Mucosa of rectum (tissue), 2 donors: ENCODE data around the gene ZNF467.

Experiments
- H3K27ac ChIP-seq, 2 donors: one replicate each; pipeline ENCODE4 v1.7.0; 2013; ENCODE audit warnings: inconsistent platforms in 2 of 2, low read depth in 2 of 2, low read length in 2 of 2
- H3K27me3 ChIP-seq, 2 donors: one replicate each; pipeline ENCODE4 v1.7.0; 2013; ENCODE audit warnings: low read length in 2 of 2; ENCODE audit not compliant: control insufficient read depth in 2 of 2, insufficient read depth in 2 of 2
- H3K36me3 ChIP-seq, 2 donors: one replicate each; pipeline ENCODE4 v1.7.0; 2013; ENCODE audit warnings: low read length in 2 of 2; ENCODE audit not compliant: control insufficient read depth in 2 of 2, insufficient read depth in 2 of 2
- H3K4me1 ChIP-seq, 2 donors: one replicate each; pipeline ENCODE4 v1.7.0; 2013; ENCODE audit warnings: low read length in 2 of 2, mild to moderate bottlenecking in 1 of 2; ENCODE audit not compliant: control insufficient read depth in 2 of 2, insufficient read depth in 2 of 2
- H3K4me3 ChIP-seq, 2 donors: one replicate each; pipeline ENCODE4 v1.7.0; 2013; ENCODE audit warnings: low read length in 2 of 2
- H3K9ac ChIP-seq, 2 donors: one replicate each; pipeline ENCODE4 v1.7.0; 2013; ENCODE audit warnings: low read length in 2 of 2, low read depth in 1 of 2, mild to moderate bottlenecking in 1 of 2
- H3K9me3 ChIP-seq, 2 donors: one replicate each; pipeline ENCODE4 v1.7.0; 2013; ENCODE audit warnings: low read length in 2 of 2; ENCODE audit not compliant: control insufficient read depth in 2 of 2
- donor health status: healthy.
- donor health status: Normal muscosa, but diverticular disease.

Gene ZNF467

DNA sequence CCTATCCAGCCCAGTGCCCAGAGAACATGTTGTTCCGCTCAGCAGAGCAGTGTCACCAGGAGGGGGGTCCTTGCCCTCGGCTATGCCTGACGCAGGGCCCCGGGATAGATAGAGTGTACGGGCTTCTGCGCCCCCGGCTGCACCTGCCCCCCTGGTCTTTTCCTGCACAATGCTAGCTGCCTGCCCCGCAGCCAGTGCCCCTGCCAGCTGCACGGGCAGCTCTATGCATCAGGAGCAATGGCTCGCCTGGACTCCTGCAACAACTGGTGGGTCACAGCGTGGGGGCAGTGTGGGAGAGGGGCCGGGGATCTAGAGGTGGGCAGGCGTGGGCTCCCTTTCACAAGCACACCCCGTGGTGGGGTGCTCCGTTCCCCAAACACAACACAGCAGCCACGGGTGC is 33.3 kb upstream of the ZNF467 start:
- no peaks in the 10 kb centered on the region for H3K9me3 ChIP-seq
- H3K4me3 ChIP-seq = no peak overlapping the region
- no peak overlapping the region for H3K27ac ChIP-seq
- no peaks in the 10 kb centered on the region for H3K4me1 ChIP-seq
- no peak overlapping the region for H3K9ac ChIP-seq
- no peaks in the 10 kb centered on the region for H3K27me3 ChIP-seq
- H3K36me3 ChIP-seq = no peaks in the 10 kb centered on the region

DNA sequence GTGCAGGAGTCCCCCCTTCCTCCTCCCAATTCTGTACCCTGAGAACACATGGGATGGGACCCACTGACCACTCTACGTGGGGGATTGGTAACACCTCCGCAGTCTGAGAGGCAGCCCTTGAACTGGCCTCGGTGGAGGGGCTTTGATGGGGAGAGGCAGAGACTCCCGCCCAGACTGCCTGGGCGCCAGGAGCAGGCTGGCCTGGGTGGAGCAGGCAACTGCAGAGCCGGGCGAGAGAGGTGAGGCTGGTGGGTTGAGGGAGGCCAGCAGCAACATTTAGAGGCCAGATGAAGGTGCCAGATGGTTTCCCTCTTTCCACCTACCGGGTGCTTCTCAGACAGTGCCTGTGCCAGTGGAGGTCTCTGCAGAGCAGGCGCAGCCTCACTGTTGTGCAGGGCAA is 30.7 kb upstream of the ZNF467 start:
- H3K27me3 ChIP-seq = no peaks in the 10 kb centered on the region
- H3K4me1 ChIP-seq = no peaks in the 10 kb centered on the region
- H3K27ac ChIP-seq = no peak overlapping the region
- H3K9me3 ChIP-seq = no peaks in the 10 kb centered on the region
- no peak overlapping the region for H3K4me3 ChIP-seq
- no peaks in the 10 kb centered on the region for H3K36me3 ChIP-seq
- H3K9ac ChIP-seq = no peak overlapping the region

DNA sequence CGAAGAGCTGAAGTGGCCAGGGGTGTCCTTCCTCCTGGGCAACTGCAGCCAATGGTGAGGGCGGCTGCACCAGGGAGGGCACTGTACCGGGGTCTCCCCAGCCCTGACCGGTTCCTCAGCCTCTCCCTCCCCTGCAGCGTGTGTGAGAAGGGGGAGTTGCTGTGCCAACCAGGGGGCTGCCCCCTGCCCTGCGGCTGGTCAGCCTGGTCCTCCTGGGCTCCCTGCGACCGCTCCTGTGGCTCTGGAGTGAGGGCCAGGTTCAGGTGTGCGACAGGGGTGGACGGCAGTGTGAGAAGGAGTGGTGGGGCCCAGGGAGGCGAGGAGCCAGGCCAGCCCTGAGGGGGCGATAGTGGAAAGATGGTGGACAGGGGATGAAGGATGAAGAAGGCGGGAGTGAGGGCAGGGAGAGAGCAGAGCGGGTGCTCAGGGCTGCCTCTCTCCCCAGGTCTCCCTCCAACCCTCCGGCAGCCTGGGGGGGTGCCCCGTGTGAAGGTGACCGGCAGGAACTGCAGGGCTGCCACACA is 30.2 kb upstream of the ZNF467 start:
- Histone ChIP-seq H3K9me3 (no peaks in the 10 kb centered on the region), H3K36me3 (no peaks in the 10 kb centered on the region), H3K4me3 (no peak overlapping the region), H3K27me3 (no peaks in the 10 kb centered on the region), H3K9ac (no peak overlapping the region), H3K27ac (no peak overlapping the region), H3K4me1 (no peaks in the 10 kb centered on the region)

- no peaks in the 10 kb centered on the region for H3K9me3 ChIP-seq
- no peak overlapping the region for H3K4me3 ChIP-seq
- H3K4me1 ChIP-seq = no peaks in the 10 kb centered on the region
- H3K27me3 ChIP-seq = no peaks in the 10 kb centered on the region
- H3K9ac ChIP-seq = no peak overlapping the region
- H3K27ac ChIP-seq = no peak overlapping the region
- no peaks in the 10 kb centered on the region for H3K36me3 ChIP-seq
These were observed 29.6 kb upstream of the ZNF467 start for GRCh38 chr7:149802966-149803365.

GRCh38 chr7:149801816-149802215 is 28.4 kb upstream of the ZNF467 start:
- Histone ChIP-seq H3K27me3 (no peaks in the 10 kb centered on the region), H3K27ac (no peak overlapping the region), H3K36me3 (no peaks in the 10 kb centered on the region), H3K9ac (no peak overlapping the region), H3K4me1 (no peaks in the 10 kb centered on the region), H3K9me3 (no peaks in the 10 kb centered on the region), H3K4me3 (no peak overlapping the region)

- H3K27ac ChIP-seq = no peak overlapping the region
- no peaks in the 10 kb centered on the region for H3K4me1 ChIP-seq
- no peak overlapping the region for H3K4me3 ChIP-seq
- H3K27me3 ChIP-seq = no peaks in the 10 kb centered on the region
- no peak overlapping the region for H3K9ac ChIP-seq
- no peaks in the 10 kb centered on the region for H3K36me3 ChIP-seq
- no peaks in the 10 kb centered on the region for H3K9me3 ChIP-seq
These were observed 27.7 kb upstream of the ZNF467 start for GRCh38 chr7:149801002-149801566.

GRCh38 chr7:149800169-149800555 is 26.8 kb upstream of the ZNF467 start:
- Histone ChIP-seq H3K9me3 (no peaks in the 10 kb centered on the region), H3K27ac (no peak overlapping the region), H3K9ac (no peak overlapping the region), H3K36me3 (no peaks in the 10 kb centered on the region), H3K27me3 (no peaks in the 10 kb centered on the region), H3K4me3 (no peak overlapping the region), H3K4me1 (no peaks in the 10 kb centered on the region)

DNA sequence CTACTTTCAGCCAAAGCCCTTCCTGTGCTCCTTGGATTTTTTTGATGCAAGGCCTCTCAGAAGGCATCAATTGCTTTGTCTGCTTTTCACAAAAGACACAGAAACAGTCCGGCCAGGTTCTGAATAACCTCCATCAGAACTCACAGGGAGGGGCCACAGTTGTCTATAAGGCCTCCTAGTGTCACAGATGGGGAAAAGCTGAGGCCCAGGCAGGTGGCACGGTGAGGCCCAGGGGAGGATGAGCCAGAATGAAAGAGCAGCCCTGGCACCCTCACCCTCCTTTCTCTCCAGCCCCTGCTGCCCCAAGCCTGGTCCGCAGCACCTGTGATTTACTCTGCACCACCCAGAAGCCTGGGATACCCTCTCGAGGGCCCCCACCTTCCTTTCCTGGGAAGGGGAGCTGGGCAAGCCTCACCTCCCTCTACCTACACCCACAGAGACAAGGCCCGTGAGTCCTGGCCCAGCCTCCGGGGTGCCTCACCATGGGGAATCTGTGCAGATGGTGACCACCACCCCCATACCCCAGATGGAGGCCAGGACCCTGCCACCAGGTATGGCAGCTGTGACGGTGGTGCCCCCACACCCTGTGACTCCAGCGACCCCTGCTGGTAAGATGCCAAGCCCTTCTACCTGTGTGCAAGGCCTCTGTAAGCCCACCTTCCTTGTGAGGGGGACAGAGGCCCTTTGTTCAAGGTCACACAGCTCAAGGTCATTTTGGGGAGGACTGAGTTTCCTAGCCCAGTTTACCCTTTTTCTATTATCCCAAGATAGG is 26.2 kb upstream of the ZNF467 start:
- H3K4me1 ChIP-seq = no peaks in the 10 kb centered on the region
- no peaks in the 10 kb centered on the region for H3K36me3 ChIP-seq
- no peak overlapping the region for H3K9ac ChIP-seq
- no peaks in the 10 kb centered on the region for H3K27me3 ChIP-seq
- H3K4me3 ChIP-seq = no peak overlapping the region
- no peak overlapping the region for H3K27ac ChIP-seq
- H3K9me3 ChIP-seq = no peaks in the 10 kb centered on the region

- Histone ChIP-seq H3K4me3 (no peak overlapping the region), H3K27me3 (no peaks in the 10 kb centered on the region), H3K9ac (no peak overlapping the region), H3K4me1 (no peaks in the 10 kb centered on the region), H3K36me3 (no peaks in the 10 kb centered on the region), H3K27ac (no peak overlapping the region), H3K9me3 (no peaks in the 10 kb centered on the region)
These were observed 24.4 kb upstream of the ZNF467 start for GRCh38 chr7:149797771-149798170.

DNA sequence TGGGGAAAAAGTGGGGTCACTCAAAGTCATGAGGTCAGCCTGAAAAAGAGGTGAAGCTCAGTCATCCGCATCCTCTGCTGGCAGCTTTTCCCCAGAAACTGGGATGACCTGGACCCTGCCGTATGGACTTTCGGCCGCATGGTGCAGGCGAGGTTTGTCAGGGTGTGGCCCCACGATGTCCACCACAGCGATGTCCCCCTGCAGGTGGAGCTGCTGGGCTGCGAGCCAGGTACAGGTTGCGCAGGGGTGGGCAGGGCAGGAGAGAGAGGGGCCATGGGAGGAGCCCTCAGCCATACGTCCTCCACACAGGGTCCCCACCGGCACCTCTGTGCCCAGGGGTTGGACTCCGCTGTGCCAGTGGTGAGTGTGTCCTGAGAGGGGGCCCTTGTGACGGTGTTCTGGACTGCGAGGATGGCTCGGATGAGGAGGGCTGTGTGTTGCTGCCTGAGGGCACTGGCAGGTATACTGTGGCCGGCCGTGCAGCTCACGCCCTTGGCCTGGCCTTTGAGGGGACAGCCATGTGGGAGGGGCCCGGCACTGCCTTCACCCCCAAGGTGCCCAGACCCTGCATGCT is 23.0 kb upstream of the ZNF467 start:
- H3K27me3 ChIP-seq = no peaks in the 10 kb centered on the region
- no peaks in the 10 kb centered on the region for H3K4me1 ChIP-seq
- H3K9ac ChIP-seq = no peak overlapping the region
- no peaks in the 10 kb centered on the region for H3K9me3 ChIP-seq
- H3K36me3 ChIP-seq = no peaks in the 10 kb centered on the region
- no peak overlapping the region for H3K27ac ChIP-seq
- no peak overlapping the region for H3K4me3 ChIP-seq
